ENCODE measurements around the gene PDLIM5. TPM values are rescaled to one million over a fixed set of nuclear protein-coding genes. Genes with fewer than 3 reads are reported as not detected.

The PDLIM5 gene
- total and polyA plus RNA-seq, 7 experiments from 2014 or later = 14.4 to 61.7 (median 35.7) TPM

- no peaks in the 10 kb centered on the region for H3K36me3 ChIP-seq (ENCODE audit: control insufficient read depth in 2 of 3, insufficient read depth in 3 of 3, low read length in 3 of 3)
- H3K27ac ChIP-seq (ENCODE audit: low read depth, low read length) = no peak overlapping the region
- Mint-ChIP-seq H3K4me1 (no peaks in the 10 kb centered on the region), H3K4me3 (no peak overlapping the region), H3K27me3 (peaks cover 0 to 8% (median 4%) of the 10 kb centered on the region in 5 donors), H3K9me3 (peaks cover 0 to 5% (median 0%) of the 10 kb centered on the region in 11 donors), H3K36me3 (no peaks in the 10 kb centered on the region), H3K27ac (no peak overlapping the region)
- H3K4me1 ChIP-seq (ENCODE audit: control insufficient read depth in 2 of 2, insufficient read depth in 2 of 2, low read length in 2 of 2) = no peaks in the 10 kb centered on the region
- intact Hi-C loops (cut with micrococcal nuclease) = no loop called here
- DNase-seq (no peak), ATAC-seq (no peak)
- ChIA-PET CTCF (no interaction called here), POLR2A (no interaction called here)
- no peak overlapping the region for H3K4me3 ChIP-seq (ENCODE audit: low read length)
- H3K27me3 ChIP-seq (ENCODE audit: control insufficient read depth in 2 of 2, insufficient read depth in 2 of 2, low read length in 2 of 2) = no peaks in the 10 kb centered on the region
- no peaks in the 10 kb centered on the region for H3K9me3 ChIP-seq (ENCODE audit: control insufficient read depth in 2 of 3, low read length in 3 of 3)
These were observed 15.9 kb upstream of the PDLIM5 start for GRCh38 chr4:94435874-94436273.

GRCh38 chr4:94436512-94436911 lies 15.2 kb upstream of the PDLIM5 start:
- intact Hi-C loops (cut with micrococcal nuclease) = no loop called here
- no peaks in the 10 kb centered on the region for H3K36me3 ChIP-seq (ENCODE audit: control insufficient read depth in 2 of 3, insufficient read depth in 3 of 3, low read length in 3 of 3)
- POLR2A ChIA-PET = no interaction called here
- Mint-ChIP-seq H3K27me3 (peaks cover 0 to 8% (median 4%) of the 10 kb centered on the region in 5 donors), H3K4me3 (no peak overlapping the region), H3K36me3 (no peaks in the 10 kb centered on the region), H3K27ac (no peak overlapping the region), H3K4me1 (no peaks in the 10 kb centered on the region), H3K9me3 (peaks cover 0 to 5% (median 0%) of the 10 kb centered on the region in 11 donors)
- CTCF ChIA-PET = no interaction called here
- no peaks in the 10 kb centered on the region for H3K4me1 ChIP-seq (ENCODE audit: control insufficient read depth in 2 of 2, insufficient read depth in 2 of 2, low read length in 2 of 2)
- H3K4me3 ChIP-seq (ENCODE audit: low read length) = no peak overlapping the region
- H3K9me3 ChIP-seq (ENCODE audit: control insufficient read depth in 2 of 3, low read length in 3 of 3) = no peaks in the 10 kb centered on the region
- no peaks in the 10 kb centered on the region for H3K27me3 ChIP-seq (ENCODE audit: control insufficient read depth in 2 of 2, insufficient read depth in 2 of 2, low read length in 2 of 2)
- H3K27ac ChIP-seq (ENCODE audit: low read depth, low read length) = no peak overlapping the region
- ATAC-seq (no peak), DNase-seq (no peak)

- no peaks in the 10 kb centered on the region for H3K9me3 ChIP-seq (ENCODE audit: control insufficient read depth in 2 of 3, low read length in 3 of 3)
- no peaks in the 10 kb centered on the region for H3K4me1 ChIP-seq (ENCODE audit: control insufficient read depth in 2 of 2, insufficient read depth in 2 of 2, low read length in 2 of 2)
- no peak overlapping the region for H3K4me3 Mint-ChIP-seq
- DNase-seq (no peak), ATAC-seq (no peak)
- no peaks in the 10 kb centered on the region for H3K36me3 Mint-ChIP-seq
- ChIA-PET POLR2A (no interaction called here), CTCF (no interaction called here)
- H3K27ac ChIP-seq (ENCODE audit: low read depth, low read length) = no peak overlapping the region
- H3K9me3 Mint-ChIP-seq = peaks cover 0 to 1% (median 0%) of the 10 kb centered on the region in 11 donors
- peaks cover 0 to 13% (median 4%) of the 10 kb centered on the region in 5 donors for H3K27me3 Mint-ChIP-seq
- H3K27ac Mint-ChIP-seq = no peak overlapping the region
- no peaks in the 10 kb centered on the region for H3K36me3 ChIP-seq (ENCODE audit: control insufficient read depth in 2 of 3, insufficient read depth in 3 of 3, low read length in 3 of 3)
- intact Hi-C loops (cut with micrococcal nuclease) = no loop called here
- H3K4me3 ChIP-seq (ENCODE audit: low read length) = no peak overlapping the region
- peaks cover 0 to 2% of the 10 kb centered on the region in 2 donors for H3K27me3 ChIP-seq (ENCODE audit: control insufficient read depth in 2 of 2, insufficient read depth in 2 of 2, low read length in 2 of 2)
- no peaks in the 10 kb centered on the region for H3K4me1 Mint-ChIP-seq
These were observed 12.1 kb upstream of the PDLIM5 start for GRCh38 chr4:94439606-94440005.

DNA sequence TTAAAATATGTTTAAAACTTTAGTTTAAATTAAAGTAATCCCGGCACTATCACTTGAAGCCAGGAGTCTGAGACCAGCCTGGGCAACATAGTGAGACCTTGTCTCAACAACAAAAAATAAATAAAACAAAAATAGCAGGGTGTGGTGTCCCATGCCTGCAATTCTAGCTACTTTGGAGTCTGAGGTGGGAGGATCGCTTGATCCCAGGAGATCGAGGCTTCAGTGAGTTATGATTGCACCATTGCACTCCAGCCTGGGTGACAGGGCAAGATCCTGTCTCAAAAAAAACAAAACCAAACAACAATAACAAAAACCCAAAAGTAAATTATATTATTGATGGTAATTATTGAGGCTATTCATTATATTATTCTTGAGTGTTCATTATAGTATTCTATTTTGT lies 9.9 kb upstream of the PDLIM5 start:
- no peak overlapping the region for H3K4me3 ChIP-seq (ENCODE audit: low read length)
- H3K27ac ChIP-seq (ENCODE audit: low read depth, low read length) = no peak overlapping the region
- H3K27ac Mint-ChIP-seq = no peak overlapping the region
- H3K4me3 Mint-ChIP-seq = no peak overlapping the region
- CTCF ChIA-PET = no interaction called here
- no peaks in the 10 kb centered on the region for H3K9me3 Mint-ChIP-seq
- no peaks in the 10 kb centered on the region for H3K36me3 Mint-ChIP-seq
- H3K27me3 Mint-ChIP-seq = peaks cover 0 to 19% (median 3%) of the 10 kb centered on the region in 5 donors
- H3K4me1 ChIP-seq (ENCODE audit: control insufficient read depth in 2 of 2, insufficient read depth in 2 of 2, low read length in 2 of 2) = no peaks in the 10 kb centered on the region
- H3K27me3 ChIP-seq (ENCODE audit: control insufficient read depth in 2 of 2, insufficient read depth in 2 of 2, low read length in 2 of 2) = peaks cover 0 to 3% of the 10 kb centered on the region in 2 donors
- ATAC-seq = no peak
- no peaks in the 10 kb centered on the region for H3K9me3 ChIP-seq (ENCODE audit: control insufficient read depth in 2 of 3, low read length in 3 of 3)
- intact Hi-C loops (cut with micrococcal nuclease) = no loop called here
- no peaks in the 10 kb centered on the region for H3K4me1 Mint-ChIP-seq
- POLR2A ChIA-PET = no interaction called here
- H3K36me3 ChIP-seq (ENCODE audit: control insufficient read depth in 2 of 3, insufficient read depth in 3 of 3, low read length in 3 of 3) = no peaks in the 10 kb centered on the region
- DNase-seq = no peak

- H3K27me3 ChIP-seq (ENCODE audit: control insufficient read depth in 2 of 2, insufficient read depth in 2 of 2, low read length in 2 of 2) = peaks cover 0 to 3% of the 10 kb centered on the region in 2 donors
- ChIA-PET POLR2A (no interaction called here), CTCF (no interaction called here)
- no peak overlapping the region for H3K4me3 ChIP-seq (ENCODE audit: low read length)
- no peaks in the 10 kb centered on the region for H3K4me1 ChIP-seq (ENCODE audit: control insufficient read depth in 2 of 2, insufficient read depth in 2 of 2, low read length in 2 of 2)
- no peaks in the 10 kb centered on the region for H3K36me3 Mint-ChIP-seq
- H3K4me3 Mint-ChIP-seq = no peak overlapping the region
- H3K4me1 Mint-ChIP-seq = no peaks in the 10 kb centered on the region
- H3K36me3 ChIP-seq (ENCODE audit: control insufficient read depth in 2 of 3, insufficient read depth in 3 of 3, low read length in 3 of 3) = no peaks in the 10 kb centered on the region
- H3K9me3 ChIP-seq (ENCODE audit: control insufficient read depth in 2 of 3, low read length in 3 of 3) = no peaks in the 10 kb centered on the region
- no peak for ATAC-seq
- H3K27ac Mint-ChIP-seq = no peak overlapping the region
- intact Hi-C loops (cut with micrococcal nuclease) = no loop called here
- H3K9me3 Mint-ChIP-seq = no peaks in the 10 kb centered on the region
- no peak for DNase-seq
- peaks cover 3 to 23% (median 6%) of the 10 kb centered on the region in 5 donors for H3K27me3 Mint-ChIP-seq
- H3K27ac ChIP-seq (ENCODE audit: low read depth, low read length) = no peak overlapping the region
These were observed 9.5 kb upstream of the PDLIM5 start for GRCh38 chr4:94442251-94442650.

DNA sequence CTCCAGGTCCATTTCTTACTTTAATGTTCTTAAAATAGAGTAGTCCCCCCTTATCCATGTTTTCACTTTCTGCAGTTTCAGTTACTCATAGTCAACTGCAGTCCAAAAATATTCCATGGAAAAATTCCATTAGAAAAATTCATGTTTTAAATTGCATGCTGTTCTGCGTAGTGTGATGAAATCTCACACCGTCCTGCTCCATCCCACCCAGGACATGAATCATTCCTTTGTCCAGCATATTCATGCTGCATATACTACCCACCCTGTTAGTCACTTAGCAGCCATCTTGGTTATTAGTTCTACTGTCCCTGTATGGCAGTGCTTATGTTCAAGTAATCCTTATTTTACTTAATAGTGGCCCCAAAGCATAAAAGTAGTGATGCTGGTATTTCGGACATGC lies 5.4 kb upstream of the PDLIM5 start:
- Mint-ChIP-seq H3K4me1 (peaks cover 4 to 7% (median 6%) of the 10 kb centered on the region in 7 donors), H3K27ac (no peak overlapping the region), H3K9me3 (no peaks in the 10 kb centered on the region), H3K36me3 (no peaks in the 10 kb centered on the region), H3K4me3 (no peak overlapping the region), H3K27me3 (peaks cover 13 to 49% (median 27%) of the 10 kb centered on the region in 5 donors)
- ChIA-PET POLR2A (no interaction called here), CTCF (no interaction called here)
- peaks cover 0 to 6% of the 10 kb centered on the region in 2 donors for H3K27me3 ChIP-seq (ENCODE audit: control insufficient read depth in 2 of 2, insufficient read depth in 2 of 2, low read length in 2 of 2)
- H3K4me1 ChIP-seq (ENCODE audit: control insufficient read depth in 2 of 2, insufficient read depth in 2 of 2, low read length in 2 of 2) = peaks cover 0 to 8% of the 10 kb centered on the region in 2 donors
- no peak overlapping the region for H3K27ac ChIP-seq (ENCODE audit: low read depth, low read length)
- no peaks in the 10 kb centered on the region for H3K36me3 ChIP-seq (ENCODE audit: control insufficient read depth in 2 of 3, insufficient read depth in 3 of 3, low read length in 3 of 3)
- no peaks in the 10 kb centered on the region for H3K9me3 ChIP-seq (ENCODE audit: control insufficient read depth in 2 of 3, low read length in 3 of 3)
- no peak for ATAC-seq
- no peak for DNase-seq
- no peak overlapping the region for H3K4me3 ChIP-seq (ENCODE audit: low read length)
- intact Hi-C loops (cut with micrococcal nuclease) = no loop called here

- POLR2A ChIA-PET = no interaction called here
- Histone ChIP-seq H3K36me3 (ENCODE audit: control insufficient read depth in 2 of 3, insufficient read depth in 3 of 3, low read length in 3 of 3) (peaks cover 0 to 2% (median 0%) of the 10 kb centered on the region in 3 experiments), H3K4me1 (ENCODE audit: control insufficient read depth in 2 of 2, insufficient read depth in 2 of 2, low read length in 2 of 2) (peaks cover 5 to 12% of the 10 kb centered on the region in 2 donors), H3K9me3 (ENCODE audit: control insufficient read depth in 2 of 3, low read length in 3 of 3) (no peaks in the 10 kb centered on the region), H3K27ac (ENCODE audit: low read depth, low read length) (no peak overlapping the region), H3K4me3 (ENCODE audit: low read length) (no peak overlapping the region), H3K27me3 (ENCODE audit: control insufficient read depth in 2 of 2, insufficient read depth in 2 of 2, low read length in 2 of 2) (peaks cover 0 to 6% of the 10 kb centered on the region in 2 donors)
- Mint-ChIP-seq H3K4me3 (no peak overlapping the region), H3K4me1 (peaks cover 9 to 14% (median 13%) of the 10 kb centered on the region in 7 donors), H3K27me3 (peaks cover 13 to 52% (median 27%) of the 10 kb centered on the region in 5 donors), H3K9me3 (peaks cover 0 to 3% (median 0%) of the 10 kb centered on the region in 11 donors), H3K36me3 (no peaks in the 10 kb centered on the region), H3K27ac (no peak overlapping the region)
- DNase-seq = no peak
- no peak for ATAC-seq
- CTCF ChIA-PET = no interaction called here
- intact Hi-C loops (cut with micrococcal nuclease) = no loop called here
These were observed 3.9 kb upstream of the PDLIM5 start for GRCh38 chr4:94447754-94448411.
